ENCODE results near the gene SUMO3. TPM values are rescaled to one million over a fixed set of nuclear protein-coding genes. Genes with fewer than 3 reads are reported as not detected.

Gene SUMO3
- total and polyA plus RNA-seq, 12 donors: 21.1 to 92.3 (median 72.1) TPM

DNA sequence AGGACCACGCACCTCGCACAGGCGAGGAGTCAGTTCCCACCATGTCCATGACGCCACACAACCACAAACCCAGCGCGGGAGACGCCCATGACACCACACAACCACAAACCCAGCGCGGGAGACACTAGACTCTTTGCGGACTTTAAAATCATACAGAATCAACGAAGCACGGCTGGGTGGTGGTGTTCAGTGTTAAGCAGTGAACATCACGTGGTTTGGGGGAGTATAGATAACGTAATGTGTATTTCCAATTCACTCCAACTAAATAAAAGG, 36.5 kb upstream of the SUMO3 start:
- H3K4me3 ChIP-seq: no peak overlapping the region
- no peak for DNase-seq
- no peak for TF ChIP-seq POLR2A (IDR thresholded peaks at IDR 0.05)
- TF ChIP-seq, protein P1, sequence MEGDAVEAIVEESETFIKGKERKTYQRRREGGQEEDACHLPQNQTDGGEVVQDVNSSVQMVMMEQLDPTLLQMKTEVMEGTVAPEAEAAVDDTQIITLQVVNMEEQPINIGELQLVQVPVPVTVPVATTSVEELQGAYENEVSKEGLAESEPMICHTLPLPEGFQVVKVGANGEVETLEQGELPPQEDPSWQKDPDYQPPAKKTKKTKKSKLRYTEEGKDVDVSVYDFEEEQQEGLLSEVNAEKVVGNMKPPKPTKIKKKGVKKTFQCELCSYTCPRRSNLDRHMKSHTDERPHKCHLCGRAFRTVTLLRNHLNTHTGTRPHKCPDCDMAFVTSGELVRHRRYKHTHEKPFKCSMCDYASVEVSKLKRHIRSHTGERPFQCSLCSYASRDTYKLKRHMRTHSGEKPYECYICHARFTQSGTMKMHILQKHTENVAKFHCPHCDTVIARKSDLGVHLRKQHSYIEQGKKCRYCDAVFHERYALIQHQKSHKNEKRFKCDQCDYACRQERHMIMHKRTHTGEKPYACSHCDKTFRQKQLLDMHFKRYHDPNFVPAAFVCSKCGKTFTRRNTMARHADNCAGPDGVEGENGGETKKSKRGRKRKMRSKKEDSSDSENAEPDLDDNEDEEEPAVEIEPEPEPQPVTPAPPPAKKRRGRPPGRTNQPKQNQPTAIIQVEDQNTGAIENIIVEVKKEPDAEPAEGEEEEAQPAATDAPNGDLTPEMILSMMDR (IDR thresholded peaks at IDR 0.05): no peak
- no peak overlapping the region for H3K27ac ChIP-seq
- H3K27me3 ChIP-seq: no peaks in the 10 kb centered on the region
- H3K4me1 ChIP-seq (replicated peaks in 1 of 2): peaks cover 8 to 20% of the 10 kb centered on the region in 2 donors
- WGBS, 4 donors: 81 to 88% (median 85%) methylated on average over 8 to 14 of the region's 14 CpGs
- no peaks in the 10 kb centered on the region for H3K9me3 ChIP-seq (replicated peaks in 1 of 3)
- intact Hi-C loops (cut with DNase I): no loop called here
- H3K36me3 ChIP-seq (replicated peaks in 1 of 2): peaks cover 0 to 92% of the 10 kb centered on the region in 2 donors

DNA sequence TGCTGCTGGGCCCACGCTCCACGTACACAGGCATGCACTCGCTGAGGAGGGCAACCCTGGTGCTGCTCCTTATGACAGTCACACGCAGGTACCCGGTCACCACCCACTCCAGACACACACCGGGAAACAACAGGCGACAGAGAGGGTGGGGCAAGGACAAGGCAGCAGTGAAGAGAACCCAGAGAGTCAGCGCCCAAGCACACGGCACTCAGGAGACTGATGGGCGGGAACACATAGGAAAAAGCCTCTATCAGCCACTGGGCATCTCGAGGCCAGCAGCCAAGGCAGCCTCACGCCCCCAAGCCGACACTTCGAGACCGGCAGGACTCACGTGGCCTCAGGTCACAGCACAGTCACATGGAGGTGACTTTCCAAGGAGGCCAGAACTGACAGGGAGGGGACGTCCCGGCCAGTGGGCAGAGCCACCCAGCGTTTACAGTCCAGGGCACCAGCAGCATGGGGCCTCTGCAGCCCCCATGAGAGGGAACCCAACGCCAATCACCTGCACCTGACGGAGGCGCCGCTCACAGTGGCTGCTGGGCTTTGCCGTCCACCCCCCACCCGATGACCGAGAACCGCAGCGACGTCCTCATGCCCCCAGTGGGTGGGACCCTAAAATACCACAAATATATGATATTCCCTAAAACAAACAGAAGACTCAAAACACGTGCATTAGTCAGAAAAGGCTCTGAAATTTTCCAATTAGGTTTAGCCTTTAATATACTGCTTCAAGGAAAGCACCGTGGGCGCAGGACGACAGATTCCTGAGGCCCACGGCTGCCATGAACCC, 35.9 kb upstream of the SUMO3 start:
- H3K27me3 ChIP-seq: no peaks in the 10 kb centered on the region
- peaks cover 0 to 90% of the 10 kb centered on the region in 2 donors for H3K36me3 ChIP-seq (replicated peaks in 1 of 2)
- 86 to 91% (median 87%) methylated on average over 25 to 34 of the region's 34 CpGs for WGBS, 4 donors
- no peak overlapping the region for H3K27ac ChIP-seq
- TF ChIP-seq POLR2A (IDR thresholded peaks at IDR 0.05): no peak
- TF ChIP-seq, protein P1 (IDR thresholded peaks at IDR 0.05): no peak
- H3K4me3 ChIP-seq: no peak overlapping the region
- H3K4me1 ChIP-seq (replicated peaks in 1 of 2): peaks cover 8 to 20% of the 10 kb centered on the region in 2 donors
- intact Hi-C loops (cut with DNase I): no loop called here
- no peaks in the 10 kb centered on the region for H3K9me3 ChIP-seq (replicated peaks in 1 of 3)
- DNase-seq: no peak

DNA sequence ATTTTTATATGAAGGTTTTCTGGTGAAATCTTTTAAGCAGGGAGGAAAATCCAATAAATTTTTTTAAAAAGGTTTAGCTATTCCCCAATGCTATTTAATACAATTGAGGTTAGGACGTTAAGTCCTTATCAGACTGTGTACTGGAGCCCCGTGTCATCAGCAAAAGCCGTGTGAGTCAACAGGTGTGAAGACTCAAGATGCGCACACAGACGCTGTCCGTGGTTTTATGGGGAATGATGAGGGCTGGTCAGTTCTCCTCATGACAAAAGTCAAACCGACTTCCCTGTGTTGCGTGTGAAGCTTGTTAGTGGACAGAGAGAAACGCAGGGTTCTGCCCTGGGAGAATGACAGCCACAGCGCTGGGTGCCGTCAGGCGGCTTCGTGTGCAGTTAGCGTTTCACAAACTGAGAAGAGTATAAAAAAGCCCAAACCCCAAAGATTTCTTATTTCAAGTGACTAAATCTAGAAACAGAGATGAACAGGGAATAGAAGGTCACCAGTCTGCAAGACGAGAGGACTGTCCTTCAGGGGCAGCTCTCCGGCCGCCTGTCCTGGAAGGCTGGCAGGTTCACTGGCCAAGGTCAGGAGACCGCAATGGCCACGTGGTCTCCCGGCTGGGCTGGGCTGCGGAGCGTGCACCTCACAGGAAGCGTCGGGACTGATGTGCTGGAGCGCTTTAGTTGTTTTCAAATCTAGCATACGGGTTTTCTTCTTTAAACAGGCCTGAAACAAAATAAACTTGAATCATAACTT, 33.2 kb upstream of the SUMO3 start:
- Histone ChIP-seq H3K9me3 (replicated peaks in 1 of 3) (no peaks in the 10 kb centered on the region), H3K4me3 (no peak overlapping the region), H3K27me3 (no peaks in the 10 kb centered on the region), H3K27ac (peak overlapping the region in 3 of 5 donors; percentile 45 to 72 (median 53)), H3K4me1 (replicated peaks in 1 of 2) (peaks cover 11 to 26% of the 10 kb centered on the region in 2 donors), H3K36me3 (replicated peaks in 1 of 2) (peaks cover 0 to 66% of the 10 kb centered on the region in 2 donors)
- intact Hi-C loops (cut with DNase I): no loop called here
- 41 to 52% (median 49%) methylated on average over 26 of the region's 26 CpGs for WGBS, 4 donors
- peak in 1 of 2 donors; percentile 29 for TF ChIP-seq POLR2A (IDR thresholded peaks at IDR 0.05)
- TF ChIP-seq, protein P1 (IDR thresholded peaks at IDR 0.05): no peak
- DNase-seq: peak; percentile 58 to 91 (median 86)

DNA sequence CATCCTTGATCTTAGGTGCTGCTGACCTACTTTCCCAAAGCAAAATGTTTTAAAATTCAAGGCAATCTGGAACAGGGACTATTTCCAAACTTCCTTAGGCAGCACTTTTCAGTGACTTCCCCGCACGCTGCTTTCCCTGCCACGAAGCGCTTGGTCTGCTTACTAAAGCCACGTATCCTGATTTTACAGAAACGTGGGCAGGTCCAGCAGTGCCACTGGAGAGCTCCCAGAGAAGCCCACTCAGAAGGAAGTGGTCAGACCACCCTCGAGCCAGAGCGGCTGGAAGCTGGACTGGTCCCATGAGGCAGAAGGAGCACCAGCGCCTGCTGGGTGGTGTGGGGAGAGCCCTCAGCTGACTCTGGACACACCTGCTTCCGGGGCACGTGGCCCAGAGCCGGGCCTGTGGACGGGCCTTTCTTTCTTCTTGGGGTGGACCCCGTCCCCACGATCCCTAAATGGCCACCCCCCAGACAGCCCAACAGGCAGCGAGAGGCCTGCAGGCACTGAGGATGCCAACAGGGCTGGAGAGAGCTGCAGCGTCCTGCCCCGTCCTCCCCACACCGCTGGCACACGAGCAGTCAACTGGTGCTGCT, 32.4 kb upstream of the SUMO3 start:
- Histone ChIP-seq H3K9me3 (replicated peaks in 1 of 3) (no peaks in the 10 kb centered on the region), H3K36me3 (replicated peaks in 1 of 2) (peaks cover 0 to 58% of the 10 kb centered on the region in 2 donors), H3K4me3 (no peak overlapping the region), H3K4me1 (replicated peaks in 1 of 2) (peaks cover 14 to 33% of the 10 kb centered on the region in 2 donors), H3K27me3 (no peaks in the 10 kb centered on the region), H3K27ac (peak overlapping the region in 3 of 5 donors; percentile 45 to 72 (median 53))
- intact Hi-C loops (cut with DNase I): no loop called here
- DNase-seq: peak in 1 of 7 donors; percentile 20
- 87 to 95% (median 91%) methylated on average over 14 to 20 of the region's 20 CpGs for WGBS, 4 donors
- TF ChIP-seq, protein P1 (IDR thresholded peaks at IDR 0.05): no peak
- TF ChIP-seq POLR2A (IDR thresholded peaks at IDR 0.05): no peak
